Activated gamma-delta T cell (primary cell): ENCODE data around the gene BCL2L13.

ENCODE experiments used
- DNase-seq: peaks from one replicate; lab custom pipeline; 2025; lab: John Stamatoyannopoulos, UW

BCL2L13 gene

DNA sequence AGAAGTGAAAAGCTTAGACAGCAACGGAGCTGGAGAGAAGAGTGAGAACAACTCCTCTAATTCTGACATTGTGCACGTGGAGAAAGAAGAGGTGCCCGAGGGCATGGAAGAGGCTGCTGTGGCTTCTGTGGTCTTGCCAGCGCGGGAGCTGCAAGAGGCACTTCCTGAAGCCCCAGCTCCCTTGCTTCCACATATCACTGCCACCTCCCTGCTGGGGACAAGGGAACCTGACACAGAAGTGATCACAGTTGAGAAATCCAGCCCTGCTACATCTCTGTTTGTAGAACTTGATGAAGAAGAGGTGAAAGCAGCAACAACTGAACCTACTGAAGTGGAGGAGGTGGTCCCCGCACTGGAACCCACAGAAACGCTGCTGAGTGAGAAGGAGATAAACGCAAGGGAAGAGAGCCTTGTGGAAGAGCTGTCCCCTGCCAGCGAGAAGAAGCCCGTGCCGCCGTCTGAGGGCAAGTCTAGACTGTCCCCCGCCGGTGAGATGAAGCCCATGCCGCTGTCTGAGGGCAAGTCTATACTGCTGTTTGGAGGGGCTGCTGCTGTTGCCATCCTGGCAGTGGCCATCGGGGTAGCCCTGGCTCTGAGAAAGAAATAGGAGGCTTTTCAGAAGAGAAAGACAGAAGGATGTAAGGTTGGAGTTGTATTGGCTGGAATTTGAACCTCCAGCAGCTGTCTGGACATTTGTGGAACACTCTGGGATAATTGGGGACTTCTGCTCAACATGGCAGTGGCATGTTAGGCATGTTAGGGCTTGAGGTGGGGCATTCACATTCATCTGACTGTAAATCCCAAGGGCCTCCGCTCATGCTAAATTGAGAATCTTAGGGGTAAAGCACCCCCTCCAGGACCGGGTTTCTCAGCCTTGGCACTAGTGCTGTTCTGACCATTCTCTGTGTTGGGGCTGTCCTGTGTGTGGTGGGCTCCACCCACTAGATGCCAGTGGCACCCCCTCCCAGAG, 88.7 kb downstream of the BCL2L13 start:
- DNase-seq = no peak

DNA sequence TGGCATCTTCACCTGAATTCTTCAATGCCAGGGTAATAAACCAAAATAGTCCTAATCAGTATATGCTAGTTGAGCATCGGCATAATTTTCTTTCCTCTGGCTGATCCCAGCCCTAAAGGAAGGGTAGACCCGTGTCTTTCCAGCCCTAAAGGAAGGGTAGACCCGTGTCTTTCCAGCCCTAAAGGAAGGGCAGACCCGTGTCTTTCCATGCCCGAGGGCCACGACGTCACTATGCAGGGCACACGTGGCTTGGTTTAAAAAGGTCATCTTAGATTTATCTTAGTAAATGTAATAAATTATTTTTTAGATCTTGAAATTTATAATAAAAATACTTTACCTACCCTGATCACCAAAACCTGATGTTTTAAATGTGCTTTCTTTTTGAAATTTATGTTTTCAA, 90.2 kb downstream of the BCL2L13 start:
- no peak for DNase-seq

DNA sequence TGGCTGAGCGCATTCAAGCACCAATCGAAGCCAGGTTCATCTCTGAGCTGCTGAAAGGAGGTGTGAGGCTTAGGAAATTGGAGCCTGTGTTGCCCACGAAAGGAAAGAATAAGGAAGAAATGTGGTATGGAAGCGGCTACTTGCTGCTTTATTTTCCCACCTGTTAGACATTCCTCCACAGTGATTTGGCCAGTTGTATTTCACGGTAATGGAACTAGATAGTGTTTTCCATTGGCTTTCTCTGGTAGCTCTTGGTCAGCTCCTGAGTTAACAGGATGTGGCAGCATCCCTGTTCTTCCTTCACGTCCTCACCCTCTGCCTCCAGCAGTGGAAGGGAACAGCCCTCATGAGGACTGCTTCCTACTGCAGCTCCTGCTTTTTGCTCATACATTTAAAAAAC, 91.0 kb downstream of the BCL2L13 start:
- no peak for DNase-seq

DNA sequence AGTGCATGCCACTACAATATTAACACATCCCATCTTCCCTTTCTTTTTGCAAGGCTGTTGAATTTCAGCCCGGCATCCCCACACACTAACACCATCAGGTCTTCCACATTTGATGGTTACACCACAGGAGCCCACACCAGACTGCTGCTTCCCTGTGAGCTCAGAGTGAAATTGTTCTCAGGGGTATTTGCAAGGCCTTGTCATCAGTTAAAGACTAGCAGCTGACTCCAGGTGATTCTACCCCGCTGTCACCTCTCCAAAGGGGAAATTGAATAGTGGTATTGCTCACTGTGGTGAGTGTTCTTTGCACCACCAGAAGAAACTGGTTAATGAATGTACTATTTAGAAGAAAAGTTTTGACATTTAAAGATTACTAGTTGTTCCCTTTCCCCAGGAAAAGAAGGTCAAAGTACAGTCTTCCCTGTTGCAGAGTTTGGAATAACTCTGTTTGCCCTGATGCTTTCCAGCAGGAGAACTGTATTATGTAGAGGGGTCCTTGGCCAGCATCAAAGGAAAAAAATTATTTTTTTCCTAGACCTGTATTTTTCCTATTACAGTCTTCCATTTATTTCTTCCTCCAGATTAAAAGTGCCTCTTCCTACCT, 93.8 kb downstream of the BCL2L13 start:
- no peak for DNase-seq

DNA sequence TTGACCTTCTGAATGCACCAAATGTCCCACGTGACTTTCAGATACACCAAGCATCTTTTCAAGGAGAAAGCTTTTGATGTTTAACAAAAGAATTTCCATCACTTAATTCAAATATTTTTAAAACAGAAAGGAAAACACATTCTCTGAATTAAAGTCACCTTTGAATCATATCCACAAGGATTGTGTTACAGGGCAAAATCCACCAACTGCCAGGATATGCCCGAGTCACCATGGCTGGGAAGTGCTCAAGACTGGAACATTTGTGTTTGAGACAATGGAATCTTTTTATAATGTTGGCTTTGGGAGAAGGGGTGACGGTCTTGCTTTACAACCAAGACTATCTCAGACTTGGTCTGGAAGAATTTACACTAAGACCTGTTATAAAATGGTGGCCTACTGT, 94.9 kb downstream of the BCL2L13 start:
- DNase-seq = no peak

DNA sequence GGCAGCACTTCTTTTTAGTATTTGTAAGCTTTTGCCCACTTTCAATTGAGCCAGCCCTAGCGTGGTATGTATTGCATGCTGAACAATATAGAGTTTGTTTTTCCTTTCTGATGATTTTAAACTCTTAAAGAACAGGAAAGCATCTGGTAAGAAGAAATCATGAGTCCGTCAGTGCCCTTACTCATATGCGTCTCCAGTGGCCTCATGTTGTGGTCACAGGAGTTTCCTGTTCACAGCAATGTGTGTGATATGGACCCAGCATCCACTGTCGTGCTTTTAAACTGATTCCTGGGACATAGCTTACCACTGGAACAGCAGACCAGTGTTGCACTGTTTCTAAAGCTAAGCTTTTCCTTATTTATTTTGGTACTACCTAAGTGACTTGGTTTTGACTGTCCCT, 95.6 kb downstream of the BCL2L13 start:
- no peak for DNase-seq

DNA sequence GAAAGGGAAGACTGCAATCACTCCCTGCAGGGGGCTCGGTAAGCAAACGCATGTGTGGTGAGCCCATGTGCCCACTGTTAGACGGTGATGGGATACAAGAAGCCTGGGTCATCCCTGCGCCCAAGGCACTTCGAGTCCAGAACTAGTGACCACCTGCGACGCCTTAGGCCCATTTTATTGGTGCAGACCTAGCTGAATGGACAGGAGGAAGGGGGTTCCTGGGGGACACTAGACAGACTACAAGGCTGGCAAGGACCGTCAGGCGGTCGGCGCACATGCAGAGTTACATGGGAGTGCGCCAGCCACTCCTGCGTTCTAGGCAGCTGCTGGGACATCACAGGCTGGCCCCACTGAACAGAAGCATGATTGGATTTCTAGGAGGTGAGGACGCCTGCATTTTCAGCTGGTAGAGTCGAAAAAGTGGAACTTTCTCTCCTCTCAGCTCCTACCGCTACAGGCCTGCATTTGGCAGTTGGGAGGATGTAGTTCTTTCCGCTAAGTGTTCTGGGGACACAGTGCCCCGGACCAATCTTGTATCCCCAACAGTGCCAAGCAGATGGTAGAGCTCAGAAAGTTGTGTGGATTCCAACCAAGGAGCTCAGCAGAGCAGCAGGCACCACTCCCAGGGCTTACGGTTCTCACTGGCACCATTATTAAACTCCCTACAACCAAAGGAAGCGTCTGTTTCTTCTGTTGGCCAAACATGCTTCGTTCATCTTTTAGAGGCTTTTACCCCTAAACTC, 100.0 kb downstream of the BCL2L13 start:
- DNase-seq = no peak

DNA sequence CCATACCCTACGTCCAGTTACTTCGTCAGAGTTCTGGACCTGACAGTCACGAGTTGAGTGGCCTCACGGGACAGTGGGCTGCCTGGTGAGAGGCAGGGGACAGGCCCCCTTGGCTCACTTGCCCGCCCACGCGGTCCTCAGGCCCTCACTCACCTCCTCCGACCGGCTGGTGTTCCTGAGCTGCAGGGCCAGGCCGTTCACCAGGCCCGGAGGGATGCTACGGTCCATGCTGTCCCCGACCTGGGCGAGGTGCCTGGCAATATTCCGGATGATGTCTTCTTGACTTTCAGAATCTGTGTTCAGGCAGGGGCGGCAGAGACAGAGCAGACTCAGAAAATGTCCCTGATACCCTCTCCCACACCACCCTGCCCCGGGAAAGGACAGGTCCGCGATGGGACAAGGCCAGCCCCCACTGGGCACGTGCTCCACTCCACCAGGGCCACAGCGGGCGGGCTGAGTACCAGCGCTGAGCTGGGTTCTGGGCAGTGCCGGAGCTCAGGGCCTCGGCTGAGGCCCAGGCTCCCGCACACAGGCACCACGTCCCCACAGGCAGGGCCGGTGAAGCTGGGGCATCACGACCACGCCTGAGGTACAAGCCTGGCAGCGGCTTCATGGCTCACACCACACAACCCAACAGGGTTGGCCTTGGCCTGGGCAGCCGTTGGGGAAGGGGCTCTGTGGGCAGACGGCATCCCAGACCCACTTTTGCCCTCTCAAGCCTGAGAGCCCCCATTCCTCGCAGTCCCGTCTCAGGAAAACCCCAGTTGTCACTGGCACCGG, 100.8 kb downstream of the BCL2L13 start:
- no peak for DNase-seq

DNA sequence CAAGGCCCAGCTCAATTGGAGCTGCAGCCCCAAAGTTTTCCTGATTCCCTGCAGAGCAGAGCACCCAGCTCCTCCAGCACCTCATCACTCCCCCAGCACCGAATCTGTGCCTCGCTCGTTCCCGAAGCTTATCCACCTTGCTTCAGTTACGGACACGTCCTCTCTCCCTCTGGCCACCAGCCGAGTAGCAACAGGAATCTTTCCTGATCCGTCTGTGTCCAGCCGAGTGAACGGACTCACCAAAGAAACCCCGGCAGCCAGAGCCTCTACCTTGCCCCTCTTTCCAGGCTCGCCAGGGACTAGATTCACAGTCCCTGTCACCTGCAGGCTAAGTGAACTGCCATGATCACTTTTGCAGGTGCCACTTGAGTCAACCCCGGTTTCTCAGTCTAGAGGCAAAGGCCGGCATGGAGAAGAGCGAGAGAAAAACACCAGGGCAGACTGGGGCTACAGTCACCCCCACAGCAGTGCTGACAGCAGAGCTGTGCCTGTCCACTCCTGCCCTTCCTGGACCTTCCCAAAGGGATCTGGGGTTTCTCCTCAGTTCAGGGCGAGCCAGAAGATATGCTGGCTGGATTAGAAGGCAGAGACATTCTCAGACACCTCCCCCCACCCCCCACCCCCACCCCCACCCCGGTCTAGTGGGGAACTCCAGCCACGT, 103.4 kb downstream of the BCL2L13 start:
- DNase-seq = no peak

DNA sequence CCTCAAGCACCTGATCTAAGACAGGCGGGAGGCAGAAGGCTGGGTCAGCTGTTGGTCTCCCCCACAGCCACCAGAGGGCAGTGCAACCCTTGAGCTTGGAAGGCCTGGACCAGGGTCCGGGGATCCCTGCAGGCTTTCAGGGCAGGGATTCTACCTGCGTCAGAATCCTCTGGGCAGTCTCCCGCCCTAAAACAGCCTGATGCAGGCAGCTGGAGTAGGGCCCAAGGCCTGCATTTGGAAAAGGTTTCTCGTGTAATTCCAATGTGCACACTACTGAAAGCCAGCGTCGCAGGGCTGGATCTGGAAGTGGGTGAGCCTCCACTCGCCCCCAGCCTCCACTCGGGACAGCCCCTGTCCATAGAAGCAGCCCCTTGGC, 104.0 kb downstream of the BCL2L13 start:
- no peak for DNase-seq

DNA sequence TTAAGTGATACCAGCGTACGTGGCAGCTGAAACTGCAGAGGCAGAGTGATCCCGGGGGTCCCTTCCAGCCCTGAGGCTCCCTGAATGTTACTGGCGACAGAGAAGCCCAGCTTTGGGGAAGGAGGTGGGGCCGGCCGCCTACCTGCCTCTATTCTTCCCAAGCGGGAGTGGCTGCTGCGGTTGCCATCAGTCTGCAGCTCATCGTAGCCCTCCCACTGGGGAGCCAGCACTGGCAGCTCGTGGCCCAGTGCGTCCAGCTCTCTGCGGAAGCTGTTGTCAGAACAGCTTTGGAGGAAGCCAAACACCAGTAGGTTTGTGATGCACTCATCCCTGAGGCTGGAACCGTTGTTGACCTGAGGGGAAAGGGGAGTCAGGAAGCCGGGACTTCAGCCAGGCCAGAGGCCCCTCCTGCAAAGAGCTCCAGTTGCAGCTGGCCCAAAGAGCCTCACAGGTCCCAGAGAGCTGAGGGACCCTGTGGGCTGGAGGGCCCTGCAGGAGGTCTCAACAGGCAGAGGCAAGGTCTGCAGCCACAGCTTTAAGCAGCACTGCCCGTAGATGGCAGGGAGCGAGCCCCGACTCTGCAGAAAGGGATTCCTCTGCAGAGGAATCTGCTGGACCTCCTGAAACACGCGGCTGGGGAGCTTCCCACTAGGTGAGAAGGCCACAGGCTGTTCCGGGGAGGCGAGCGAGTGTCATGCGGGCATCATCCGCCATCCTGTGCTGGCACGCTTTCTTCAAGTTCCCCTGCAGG, 105.3 kb downstream of the BCL2L13 start:
- no peak for DNase-seq

DNA sequence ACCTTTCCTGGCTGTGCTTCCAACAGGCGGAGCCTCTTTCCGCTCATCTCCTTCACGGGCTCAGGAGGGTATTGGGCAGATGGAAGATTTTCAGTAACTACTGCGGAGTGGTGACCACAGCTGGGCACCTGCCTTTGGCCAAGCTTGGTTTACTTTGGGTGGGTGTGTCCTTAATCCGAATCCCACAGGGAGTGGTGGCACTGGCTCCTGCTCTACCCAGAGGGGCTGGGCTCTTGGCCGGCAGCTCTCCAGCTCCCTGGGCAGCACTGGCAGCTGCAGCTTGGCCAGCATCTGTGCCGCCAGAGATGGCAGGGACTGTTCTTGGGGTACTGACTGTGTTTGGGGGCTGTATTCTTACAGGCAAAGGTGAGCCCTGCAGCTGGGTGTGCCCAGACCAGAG, 105.9 kb downstream of the BCL2L13 start:
- DNase-seq = no peak

DNA sequence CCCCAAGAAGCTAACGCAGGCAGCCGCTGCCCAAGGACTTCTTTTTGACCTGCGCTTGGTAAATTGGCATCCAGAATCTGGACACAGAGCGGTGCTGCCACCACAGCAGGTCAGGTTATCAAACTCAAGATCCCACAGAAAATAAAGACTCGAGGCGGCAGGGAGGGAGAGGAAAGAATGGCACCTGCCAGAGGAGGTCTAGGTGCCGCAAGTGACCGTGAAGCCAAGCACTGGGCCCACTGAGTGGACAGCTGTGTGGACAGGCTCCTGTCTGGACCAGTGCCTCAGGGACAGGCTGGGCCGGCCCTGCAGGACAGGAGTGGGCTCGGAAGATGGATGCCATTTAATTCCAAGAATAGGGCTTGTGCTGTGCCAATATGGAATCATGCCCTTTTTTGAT, 108.4 kb downstream of the BCL2L13 start:
- no peak for DNase-seq

DNA sequence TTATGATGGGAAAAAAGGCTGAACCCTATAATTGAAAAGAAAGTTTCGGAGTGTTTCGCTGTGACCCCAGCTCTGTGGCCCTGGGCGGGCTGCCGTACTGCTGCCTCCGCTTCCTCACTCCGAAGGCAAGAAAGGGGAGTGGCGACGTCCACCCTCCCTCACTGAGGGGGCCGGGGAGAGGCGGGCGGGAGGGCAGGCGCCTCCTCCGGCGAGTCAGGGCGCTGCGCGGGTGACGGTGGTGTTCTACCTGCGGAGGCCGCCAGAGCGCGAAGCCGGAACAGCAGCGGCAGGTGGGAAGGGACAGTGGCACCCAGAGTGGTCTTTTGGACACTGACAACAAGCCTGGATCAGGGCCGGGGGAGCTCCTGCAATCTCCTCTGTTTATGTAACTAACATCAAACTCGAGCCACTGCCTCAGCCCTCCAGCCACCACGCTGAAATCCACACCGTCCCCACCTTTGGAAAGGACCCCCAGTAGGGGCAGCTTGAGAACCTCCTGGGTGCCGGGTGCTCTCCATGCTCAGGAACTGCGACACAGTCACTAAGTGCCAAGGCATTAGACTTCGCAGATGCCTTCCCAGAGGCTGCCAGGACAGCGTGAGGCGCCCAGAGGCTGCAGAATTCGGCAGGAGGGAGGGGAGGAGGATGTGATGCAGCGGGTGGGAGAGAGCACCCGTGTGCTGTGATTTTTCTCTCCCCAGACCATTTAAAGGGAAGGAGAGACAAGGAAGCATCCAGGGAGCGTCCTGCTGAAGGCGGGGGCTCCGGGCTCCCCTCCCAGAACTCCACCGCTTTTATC, 110.2 kb downstream of the BCL2L13 start:
- DNase-seq = no peak

DNA sequence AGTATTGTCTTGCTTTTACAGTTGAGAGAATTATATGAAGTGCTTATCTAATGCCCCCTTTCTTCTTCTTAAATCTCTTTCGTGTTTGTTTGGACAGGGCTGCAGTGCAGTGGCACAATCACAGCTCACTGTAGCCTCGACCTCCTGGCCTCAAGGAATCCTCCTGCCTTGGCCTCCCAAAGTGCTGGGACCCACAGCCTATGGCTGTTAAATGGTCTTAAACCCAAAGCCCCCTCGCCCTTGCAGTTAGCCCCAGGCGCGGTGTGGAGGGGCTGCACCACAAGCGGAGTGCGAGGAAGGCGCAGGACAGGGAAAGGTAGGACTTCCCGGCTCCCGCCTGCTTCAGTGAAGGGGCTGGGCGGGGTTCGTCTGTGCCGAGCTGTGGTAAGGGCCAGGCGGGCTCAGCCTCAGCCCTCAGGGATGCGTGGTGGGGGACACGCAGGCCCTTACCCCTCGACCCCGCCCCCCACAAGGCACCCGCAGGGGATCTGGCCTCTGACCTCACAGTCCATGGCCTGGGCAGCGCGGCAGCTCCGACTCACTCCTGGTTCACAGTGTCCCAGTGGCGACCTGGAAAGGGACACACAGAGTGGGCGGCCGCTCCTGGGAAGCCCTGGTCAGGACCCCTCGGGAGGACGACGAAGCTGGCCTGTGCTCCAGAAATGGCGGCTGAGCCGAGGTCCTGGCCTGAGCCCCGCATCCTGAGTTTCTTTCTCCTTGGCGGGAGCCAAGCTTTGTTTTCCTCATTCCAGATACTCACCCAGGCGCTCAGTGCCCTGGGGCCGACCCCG, 111.2 kb downstream of the BCL2L13 start:
- DNase-seq = no peak

DNA sequence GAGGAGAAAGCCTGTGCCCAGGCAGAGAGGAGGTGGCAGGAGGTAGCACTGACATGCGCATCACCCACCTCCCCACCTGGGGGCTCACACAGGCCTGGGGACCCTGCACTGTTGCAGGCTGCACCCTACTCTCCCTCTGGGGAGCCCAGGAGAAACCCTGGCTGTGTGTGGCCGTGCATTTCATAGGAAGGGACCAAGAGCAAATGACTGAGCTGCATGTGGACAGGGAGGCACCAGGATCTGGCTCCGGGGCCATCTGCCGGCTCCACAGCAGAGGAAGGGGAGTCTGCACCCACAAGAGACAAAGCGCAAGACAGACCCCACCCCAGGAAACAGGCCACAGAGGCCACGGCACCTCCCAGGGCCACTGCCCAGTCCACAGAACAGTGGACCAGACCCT, 113.0 kb downstream of the BCL2L13 start:
- DNase-seq = no peak

DNA sequence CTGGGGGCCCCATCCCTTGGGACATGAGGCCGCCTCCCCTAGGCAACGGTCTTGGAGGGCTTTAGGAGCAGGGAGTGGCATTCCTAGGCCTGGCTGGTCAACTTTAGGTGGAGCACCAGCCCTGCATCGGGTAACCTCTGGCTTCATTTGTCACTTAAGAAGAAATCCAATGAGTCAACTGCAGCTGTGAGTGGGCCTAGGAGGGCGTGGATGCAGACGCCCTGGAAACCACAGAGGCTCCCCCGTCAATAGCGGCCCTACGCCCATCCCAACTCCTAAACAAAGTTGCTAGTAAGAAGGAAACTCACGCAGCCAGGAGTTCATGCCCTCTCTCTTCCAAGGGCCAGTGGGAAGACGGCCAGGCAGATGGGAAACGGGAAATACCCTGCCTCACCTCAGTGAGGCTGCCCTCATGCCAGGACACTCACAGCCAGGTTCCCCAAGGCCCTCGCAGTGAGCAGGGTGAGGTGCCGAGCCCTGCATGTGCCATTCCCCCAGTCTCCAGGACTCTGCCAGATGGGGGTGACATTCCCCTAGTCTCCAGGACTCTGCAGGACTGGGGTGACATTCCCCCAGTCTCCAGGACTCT, 114.9 kb downstream of the BCL2L13 start:
- DNase-seq = no peak

DNA sequence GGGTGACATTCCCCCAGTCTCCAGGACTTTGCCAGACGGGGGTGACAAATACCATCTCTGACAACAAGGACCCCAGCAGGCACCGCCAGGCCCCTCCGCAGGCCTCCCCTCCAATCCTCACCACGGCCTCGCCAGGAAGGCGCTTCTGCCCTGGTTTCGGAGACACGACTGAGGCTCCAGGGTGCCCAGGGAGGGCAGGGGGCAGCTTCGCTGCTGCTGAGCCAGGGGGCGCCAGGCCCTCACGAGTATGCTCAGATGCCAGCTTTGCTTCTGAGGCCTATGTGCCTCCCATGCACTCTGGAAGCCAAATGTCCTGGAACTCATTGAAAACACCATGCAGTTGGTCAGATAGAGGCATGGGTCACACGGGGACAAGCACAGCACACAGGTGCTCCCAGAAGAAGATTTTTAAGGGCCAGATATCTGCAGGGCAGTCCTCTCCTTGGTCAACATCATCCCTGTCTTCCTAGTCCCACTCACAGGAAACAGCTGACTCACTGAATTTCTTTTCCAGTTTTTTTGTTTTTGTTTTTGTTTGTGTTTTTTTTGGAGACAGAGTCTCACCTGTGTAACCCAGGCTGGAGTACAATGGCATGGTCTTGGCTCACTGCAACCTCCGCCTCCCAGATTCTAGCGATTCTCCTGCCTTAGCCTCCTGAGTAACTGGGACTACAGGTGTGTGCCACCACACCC, 115.8 kb downstream of the BCL2L13 start:
- no peak for DNase-seq
